Mammary epithelial cell (primary cell): ENCODE data around the gene PPM1E.

ENCODE experiments used
- EZH2 ChIP-seq: IDR thresholded peaks from 2 replicates; pipeline ENCODE4 v1.6.1; 2012; ENCODE audit warnings: low read length, inconsistent platforms, borderline replicate concordance
- TF ChIP-seq, protein P1 (sequence below), 2 donors: IDR thresholded peaks in 1 of 2; conservative IDR thresholded peaks in 1 of 2; 2 replicates each; pipeline ENCODE4 v1.5.1; 2011 to 2012; ENCODE audit warnings: inconsistent platforms in 2 of 2, low read length in 2 of 2, mild to moderate bottlenecking in 2 of 2, control low read depth in 1 of 2, low read depth in 1 of 2; ENCODE audit not compliant: insufficient read depth in 1 of 2; ENCODE audit errors: extremely low read depth in 1 of 2

DNA sequence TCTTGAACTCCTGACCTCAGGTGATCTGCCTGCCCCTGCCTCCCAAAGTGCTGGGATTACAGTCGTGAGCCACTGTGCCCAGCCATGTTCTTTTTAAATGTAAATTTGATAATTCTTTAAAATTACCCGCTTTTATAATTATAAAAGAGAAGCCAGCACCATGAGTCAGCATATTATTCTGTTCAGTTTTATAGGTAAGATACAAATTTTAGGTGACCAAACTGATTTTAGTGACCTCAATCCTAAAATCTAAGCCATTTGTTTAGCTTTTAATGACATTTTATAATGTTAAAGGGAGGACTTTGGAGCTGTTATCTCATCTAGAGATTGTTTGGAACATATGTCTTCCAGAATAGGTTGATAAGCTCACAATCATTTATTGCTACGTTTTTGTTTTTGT, 20.8 kb upstream of the PPM1E start:
- TF ChIP-seq, protein P1, sequence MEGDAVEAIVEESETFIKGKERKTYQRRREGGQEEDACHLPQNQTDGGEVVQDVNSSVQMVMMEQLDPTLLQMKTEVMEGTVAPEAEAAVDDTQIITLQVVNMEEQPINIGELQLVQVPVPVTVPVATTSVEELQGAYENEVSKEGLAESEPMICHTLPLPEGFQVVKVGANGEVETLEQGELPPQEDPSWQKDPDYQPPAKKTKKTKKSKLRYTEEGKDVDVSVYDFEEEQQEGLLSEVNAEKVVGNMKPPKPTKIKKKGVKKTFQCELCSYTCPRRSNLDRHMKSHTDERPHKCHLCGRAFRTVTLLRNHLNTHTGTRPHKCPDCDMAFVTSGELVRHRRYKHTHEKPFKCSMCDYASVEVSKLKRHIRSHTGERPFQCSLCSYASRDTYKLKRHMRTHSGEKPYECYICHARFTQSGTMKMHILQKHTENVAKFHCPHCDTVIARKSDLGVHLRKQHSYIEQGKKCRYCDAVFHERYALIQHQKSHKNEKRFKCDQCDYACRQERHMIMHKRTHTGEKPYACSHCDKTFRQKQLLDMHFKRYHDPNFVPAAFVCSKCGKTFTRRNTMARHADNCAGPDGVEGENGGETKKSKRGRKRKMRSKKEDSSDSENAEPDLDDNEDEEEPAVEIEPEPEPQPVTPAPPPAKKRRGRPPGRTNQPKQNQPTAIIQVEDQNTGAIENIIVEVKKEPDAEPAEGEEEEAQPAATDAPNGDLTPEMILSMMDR (conservative IDR thresholded peaks at IDR 0.05 in 1 of 2, IDR thresholded peaks at IDR 0.05 in 1 of 2; ENCODE audit: extremely low read depth in 1 of 2, insufficient read depth in 1 of 2, low read depth in 1 of 2, low read length in 2 of 2), result no peak
- no peak for TF ChIP-seq EZH2
